ENCODE data around the gene LY9.
"Not testable (repeated sequence)": the region's sequence is repeated elsewhere in the genome, so short reads cannot be mapped to it uniquely, and the experiment has no call there.

LY9 gene

GRCh38 chr1:160865337-160865736 lies 69.4 kb downstream of the LY9 start:
- DNase-seq (ENCODE audit: low read depth in 2 of 2), result no peak

DNA sequence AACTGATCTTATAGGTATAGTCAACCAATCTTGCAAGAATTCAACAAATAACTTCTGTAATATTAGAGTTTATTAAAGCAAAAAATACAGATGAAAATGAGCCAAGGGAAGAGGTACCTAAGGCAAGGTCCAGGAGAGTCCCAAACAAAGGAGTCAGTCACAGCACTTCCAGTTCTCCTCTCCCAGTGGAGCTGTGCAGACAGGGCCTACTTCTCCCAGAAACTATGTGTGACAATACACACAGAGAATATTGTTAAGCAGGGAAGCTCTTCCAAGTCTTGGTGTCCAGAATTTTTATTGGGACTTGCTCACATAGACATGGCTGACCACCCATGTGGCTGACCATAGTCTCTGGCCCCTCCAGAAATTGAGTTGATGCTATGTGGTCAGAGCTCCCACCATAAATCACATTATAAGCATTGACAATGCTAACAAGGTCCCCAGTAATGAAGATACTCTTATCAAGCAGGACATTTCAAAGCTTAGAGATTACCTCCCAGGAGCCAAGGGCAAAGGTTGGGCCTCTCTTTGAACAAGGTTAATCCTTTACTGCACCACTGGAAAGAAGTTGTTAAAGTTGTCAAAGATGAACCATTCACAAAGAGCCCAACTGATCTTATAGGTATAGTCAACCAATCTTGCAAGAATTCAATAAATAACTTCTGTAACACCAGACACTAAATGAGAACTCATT lies 70.2 kb downstream of the LY9 start:
- no peak for DNase-seq (ENCODE audit: low read depth in 2 of 2)

GRCh38 chr1:160866695-160867260 lies 70.8 kb downstream of the LY9 start:
- no peak for DNase-seq (ENCODE audit: low read depth in 2 of 2)

GRCh38 chr1:160867651-160868050 lies 71.7 kb downstream of the LY9 start:
- DNase-seq (ENCODE audit: low read depth in 2 of 2), result not testable (repeated sequence)

DNA sequence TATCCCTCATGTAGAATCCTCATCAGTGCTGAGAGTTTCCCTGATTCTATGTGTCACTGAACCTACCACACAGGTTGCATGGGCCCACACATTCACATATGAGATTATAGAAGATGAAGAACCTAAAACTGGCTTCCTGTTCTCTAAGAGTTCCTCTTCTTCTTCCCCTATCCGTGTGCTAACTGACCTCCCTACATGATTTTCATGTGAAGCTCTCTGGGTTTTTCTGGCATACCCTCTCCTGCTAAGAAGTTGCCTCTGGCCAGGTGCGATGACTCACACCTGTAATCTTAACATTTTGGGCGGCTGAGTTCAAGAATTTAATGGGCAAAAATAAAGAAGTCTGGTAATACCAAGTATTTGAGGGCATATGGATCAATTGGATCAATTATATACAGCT lies 72.2 kb downstream of the LY9 start:
- DNase-seq (ENCODE audit: low read depth in 2 of 2), result no peak

GRCh38 chr1:160874935-160875334 lies 79.0 kb downstream of the LY9 start:
- DNase-seq (ENCODE audit: low read depth in 2 of 2), result no peak

DNA sequence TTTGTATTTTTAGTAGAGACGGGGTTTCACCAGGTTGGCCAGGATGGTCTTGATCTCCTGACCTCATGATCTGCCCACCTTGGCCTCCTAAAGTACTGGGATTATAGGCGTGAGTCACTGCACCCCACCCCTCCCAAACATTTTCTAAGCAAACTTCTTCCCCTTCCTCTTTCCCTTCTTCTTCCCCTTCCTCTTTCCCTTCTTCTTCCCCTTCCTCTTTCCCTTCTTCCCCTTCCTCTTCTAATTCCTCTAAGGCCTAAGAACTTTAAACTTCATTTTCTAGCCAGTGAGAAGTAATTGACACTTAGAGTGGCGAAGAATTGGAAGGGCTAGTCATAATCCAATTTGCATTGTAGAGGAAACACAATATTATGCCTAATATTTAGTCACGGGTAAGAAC lies 79.6 kb downstream of the LY9 start:
- not testable (repeated sequence) for DNase-seq (ENCODE audit: low read depth in 2 of 2)

GRCh38 chr1:160876311-160876710 lies 80.3 kb downstream of the LY9 start:
- no peak for DNase-seq (ENCODE audit: low read depth in 2 of 2)

GRCh38 chr1:160877221-160877620 lies 81.2 kb downstream of the LY9 start:
- no peak for DNase-seq (ENCODE audit: low read depth in 2 of 2)

All from stimulated activated CD4-positive, alpha-beta T cell treated with anti-CD3 and anti-CD28 coated beads, Interleukin-12 subunit alpha, Interleukin-12 subunit beta, amount 100 ng/mL, for 24 hours (primary cell).